SU-DHL-6 (cell line): Measurements from ENCODE around the gene ING1.
"Not testable (repeated sequence)": the region's sequence is repeated elsewhere in the genome, so short reads cannot be mapped to it uniquely, and the experiment has no call there.

Experiments used
- CTCF ChIP-seq: fragments of 200-600 bp; sonication (generic); IDR thresholded peaks from one replicate; pipeline ENCODE4 v1.5.1; 2017; ENCODE audit warnings: antibody characterized with exemption, mild to moderate bottlenecking, low read length, moderate library complexity; ENCODE audit not compliant: insufficient read depth, poor library complexity, severe bottlenecking
- EZH2phosphoT487 ChIP-seq: fragments of 200-600 bp; sonication (generic), shearing (Covaris generic); conservative IDR thresholded peaks from 2 replicates; pipeline ENCODE4 v1.6.1; 2018; ENCODE audit warnings: mild to moderate bottlenecking, antibody characterized with exemption, low read length, moderate library complexity, mixed read lengths

DNA sequence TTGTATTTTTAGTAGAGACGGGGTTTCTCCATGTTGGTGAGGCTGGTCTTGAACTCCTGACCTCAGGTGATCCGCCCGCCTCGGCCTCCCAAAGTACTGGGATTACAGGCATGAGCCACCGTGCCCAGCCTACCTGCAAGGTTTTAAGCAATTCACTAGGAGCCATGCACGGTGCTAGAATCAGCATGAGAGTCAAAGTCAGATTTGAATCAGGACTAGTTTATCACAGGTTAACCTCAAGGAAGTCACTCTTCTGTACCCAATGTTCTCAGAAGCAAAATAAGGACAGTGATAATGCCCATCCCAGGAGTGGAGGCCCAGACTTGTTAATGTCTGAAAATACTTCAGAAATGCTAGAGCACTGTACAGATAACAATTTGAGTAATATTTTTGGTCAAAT lies 12.7 kb downstream of the ING1 start:
- TF ChIP-seq CTCF, EZH2phosphoT487: not testable (repeated sequence)
